GM21515 (cell line): ENCODE measurements around the gene SERTAD3.
"Not testable (repeated sequence)": the region's sequence is repeated elsewhere in the genome, so short reads cannot be mapped to it uniquely, and the experiment has no call there.

Experiments
- ATAC-seq: cut with Tn5 transposase; IDR thresholded peaks from one replicate; pipeline ENCODE4 v1.9.1; 2021; ENCODE audit not compliant: unreplicated experiment

The SERTAD3 gene

GRCh38 chr19:40411125-40411842, 32.9 kb downstream of the SERTAD3 start:
- no peak for ATAC-seq

- ATAC-seq, result no peak
These were observed 34.1 kb downstream of the SERTAD3 start for GRCh38 chr19:40410030-40410389.

GRCh38 chr19:40408598-40408925, 35.6 kb downstream of the SERTAD3 start:
- ATAC-seq, result not testable (repeated sequence)

- ATAC-seq, result no peak
These were observed 36.2 kb downstream of the SERTAD3 start for GRCh38 chr19:40407714-40408597.

- peak; percentile 60 for ATAC-seq
These were observed 40.7 kb downstream of the SERTAD3 start for GRCh38 chr19:40403262-40403984.

- no peak for ATAC-seq
These were observed 43.6 kb downstream of the SERTAD3 start for GRCh38 chr19:40400559-40400958.

- ATAC-seq, result no peak
These were observed 45.6 kb downstream of the SERTAD3 start for GRCh38 chr19:40398417-40399131.

- ATAC-seq, result no peak
These were observed 46.6 kb downstream of the SERTAD3 start for GRCh38 chr19:40397568-40397906.

- no peak for ATAC-seq
These were observed 47.1 kb downstream of the SERTAD3 start for GRCh38 chr19:40396886-40397567.

- no peak for ATAC-seq
These were observed 48.2 kb downstream of the SERTAD3 start for GRCh38 chr19:40395956-40396355.

GRCh38 chr19:40394816-40395210, 49.3 kb downstream of the SERTAD3 start:
- no peak for ATAC-seq

GRCh38 chr19:40393894-40394815, 50.0 kb downstream of the SERTAD3 start:
- no peak for ATAC-seq

GRCh38 chr19:40392894-40393517, 51.1 kb downstream of the SERTAD3 start:
- ATAC-seq, result no peak

GRCh38 chr19:40392123-40392522, 52.0 kb downstream of the SERTAD3 start:
- ATAC-seq, result no peak
